ENCODE measurements around the gene PRAC1.

GRCh38 chr17:48740537-48740936 lies 18.2 kb upstream of the PRAC1 start:
- TF ChIP-seq SIN3A (IDR thresholded peaks at IDR 0.05; ENCODE audit: borderline replicate concordance, insufficient read depth, low read length) (no peak), POLR2AphosphoS5 (IDR thresholded peaks at IDR 0.05; ENCODE audit: low read depth, low read length) (no peak), TAF1 (IDR thresholded peaks at IDR 0.05; ENCODE audit: borderline replicate concordance, insufficient read depth, low read length) (no peak), REST (IDR thresholded peaks at IDR 0.05; ENCODE audit: insufficient read depth in 1 of 2, low read depth in 2 of 2, low read length in 2 of 2) (no peak)
